CD4-positive, alpha-beta T cell treated with Interferon alpha-2 for 1 hour (primary cell): ENCODE data around the gene ZC3H6.
"Not testable (repeated sequence)": the region's sequence is repeated elsewhere in the genome, so short reads cannot be mapped to it uniquely, and the experiment has no call there.

ENCODE experiments used
- DNase-seq, 2 donors: peaks; one replicate each; pipeline ENCODE4 v3.0.0-alpha.2; 2020 to 2022

ZC3H6 gene

GRCh38 chr2:112332123-112332696 is 56.8 kb downstream of the ZC3H6 start:
- no peak for DNase-seq

DNA sequence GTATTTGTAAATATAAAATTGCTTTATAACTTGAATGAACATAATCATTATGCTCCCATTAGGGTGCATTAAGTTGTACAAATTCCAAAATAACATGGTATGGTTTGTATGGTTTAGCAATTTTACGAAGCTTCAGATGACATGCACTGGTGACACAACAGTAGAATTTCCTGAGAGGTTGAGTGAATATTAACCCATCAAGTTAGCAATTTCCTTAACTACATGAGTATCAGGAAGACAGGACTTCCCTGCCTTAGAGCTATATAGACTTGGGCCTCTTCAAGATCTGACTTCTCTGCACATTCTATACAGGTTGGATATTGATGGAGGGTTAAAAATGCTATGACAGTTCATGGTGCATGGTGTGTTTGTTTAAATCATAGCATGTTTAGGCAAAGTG is 60.2 kb downstream of the ZC3H6 start:
- DNase-seq, result no peak

- no peak for DNase-seq
These were observed 64.6 kb downstream of the ZC3H6 start for GRCh38 chr2:112339986-112340385.

DNA sequence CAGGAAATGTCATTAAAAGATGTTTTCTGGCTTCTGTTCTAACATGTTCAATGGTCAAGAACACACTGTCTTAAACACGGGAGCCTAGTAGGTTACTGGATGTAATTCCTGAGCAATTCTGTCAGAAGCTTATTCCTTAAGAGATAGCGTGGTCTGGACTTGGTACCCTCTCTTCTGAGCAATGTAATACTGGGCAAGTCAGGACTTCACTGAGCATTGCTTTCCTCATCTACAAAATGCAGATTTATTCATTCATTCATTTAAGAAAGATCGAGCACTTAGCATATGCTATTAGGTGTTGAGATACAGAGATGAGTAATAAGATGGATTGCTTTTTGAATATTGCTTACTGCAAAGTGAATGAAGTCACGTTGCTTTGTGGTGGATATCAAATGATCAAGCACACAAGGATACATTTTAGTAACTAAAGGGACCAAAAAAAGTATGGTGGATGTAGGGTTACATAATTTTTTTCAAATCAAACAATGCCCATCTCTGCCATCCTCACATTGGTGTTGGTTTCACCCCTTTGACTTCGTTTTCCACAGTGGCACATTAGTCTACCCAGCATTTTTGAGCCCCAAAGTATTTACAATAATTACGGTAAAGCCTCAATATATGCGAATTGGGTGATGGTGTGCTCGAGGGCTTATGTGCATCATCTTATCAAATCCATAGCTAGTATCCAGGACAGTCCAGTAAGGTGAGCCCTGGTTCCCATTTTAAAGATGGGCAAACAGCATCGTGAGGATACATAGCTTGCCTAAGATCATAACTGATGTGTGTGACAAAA is 65.3 kb downstream of the ZC3H6 start:
- DNase-seq, result no peak

DNA sequence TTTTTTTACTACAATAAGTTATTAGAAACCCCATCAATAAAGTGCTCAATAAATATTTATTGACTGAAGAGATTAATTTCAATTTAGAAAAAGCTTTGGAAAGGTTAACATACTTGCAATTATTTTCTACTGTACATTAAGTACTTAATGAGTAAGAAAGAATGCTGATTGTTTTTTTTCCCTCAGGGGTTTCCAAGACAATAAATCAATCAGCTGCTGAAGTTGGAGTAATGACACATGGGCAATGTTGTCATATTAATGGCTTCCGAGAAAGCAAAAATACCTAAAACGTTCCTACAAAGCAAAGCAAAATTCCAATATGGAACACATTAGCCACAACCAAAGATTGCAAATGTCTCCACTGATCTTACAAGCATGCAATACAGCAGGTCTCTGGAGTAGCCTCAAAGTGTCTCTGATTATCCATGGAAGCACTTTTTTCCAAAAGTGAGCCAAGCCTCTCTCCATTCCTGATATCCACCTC is 66.7 kb downstream of the ZC3H6 start:
- no peak for DNase-seq

- no peak for DNase-seq
These were observed 68.6 kb downstream of the ZC3H6 start for GRCh38 chr2:112343827-112344585.

DNA sequence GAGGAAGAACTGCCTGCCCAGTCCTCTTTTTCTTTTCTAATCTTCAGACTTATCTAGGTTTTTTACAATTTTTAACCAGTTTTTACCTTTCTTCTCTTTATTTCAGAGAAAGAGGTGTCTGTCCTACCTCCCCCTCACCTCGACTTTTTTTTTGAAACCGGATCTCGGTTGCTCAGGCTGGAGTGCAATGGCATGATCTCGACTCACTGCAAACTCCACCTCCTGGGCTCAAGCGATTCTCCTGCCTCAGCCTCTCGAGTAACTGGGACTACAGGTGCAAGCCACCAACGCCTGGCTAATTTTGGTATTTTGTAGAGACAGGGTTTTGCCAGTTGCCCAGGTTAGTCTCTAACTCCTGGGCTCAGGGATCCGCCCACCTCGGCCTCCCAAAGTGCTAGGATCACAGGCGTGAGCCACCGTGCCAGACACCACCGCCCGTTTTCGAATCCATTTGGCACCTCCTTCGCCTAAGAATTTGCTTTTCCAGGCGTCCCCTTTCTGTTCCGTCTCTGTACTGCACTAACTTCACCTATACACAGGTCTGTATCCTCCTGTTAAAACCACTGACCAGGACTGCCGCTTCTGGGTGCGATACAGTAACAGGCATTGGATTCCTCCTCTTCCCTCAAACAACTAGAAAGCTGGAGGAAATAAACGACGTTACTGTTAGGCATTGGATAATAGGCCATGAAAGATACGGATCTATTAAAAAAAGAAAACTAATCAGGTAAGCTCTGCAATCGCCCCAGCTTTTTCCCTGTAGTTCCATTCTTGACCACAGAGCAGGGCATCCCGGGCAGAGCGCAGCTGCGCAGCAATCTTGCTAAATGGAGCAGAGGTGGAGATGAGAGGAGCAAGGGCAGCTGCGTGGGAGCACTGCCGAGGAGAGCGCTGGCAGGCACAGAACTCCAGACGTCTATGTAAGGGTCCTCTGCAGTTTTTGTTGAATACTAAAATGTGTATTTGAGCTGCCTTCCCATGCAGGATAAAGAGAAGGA is 69.9 kb downstream of the ZC3H6 start:
- no peak for DNase-seq

GRCh38 chr2:112352292-112352691 is 76.9 kb downstream of the ZC3H6 start:
- DNase-seq, result not testable (repeated sequence)

DNA sequence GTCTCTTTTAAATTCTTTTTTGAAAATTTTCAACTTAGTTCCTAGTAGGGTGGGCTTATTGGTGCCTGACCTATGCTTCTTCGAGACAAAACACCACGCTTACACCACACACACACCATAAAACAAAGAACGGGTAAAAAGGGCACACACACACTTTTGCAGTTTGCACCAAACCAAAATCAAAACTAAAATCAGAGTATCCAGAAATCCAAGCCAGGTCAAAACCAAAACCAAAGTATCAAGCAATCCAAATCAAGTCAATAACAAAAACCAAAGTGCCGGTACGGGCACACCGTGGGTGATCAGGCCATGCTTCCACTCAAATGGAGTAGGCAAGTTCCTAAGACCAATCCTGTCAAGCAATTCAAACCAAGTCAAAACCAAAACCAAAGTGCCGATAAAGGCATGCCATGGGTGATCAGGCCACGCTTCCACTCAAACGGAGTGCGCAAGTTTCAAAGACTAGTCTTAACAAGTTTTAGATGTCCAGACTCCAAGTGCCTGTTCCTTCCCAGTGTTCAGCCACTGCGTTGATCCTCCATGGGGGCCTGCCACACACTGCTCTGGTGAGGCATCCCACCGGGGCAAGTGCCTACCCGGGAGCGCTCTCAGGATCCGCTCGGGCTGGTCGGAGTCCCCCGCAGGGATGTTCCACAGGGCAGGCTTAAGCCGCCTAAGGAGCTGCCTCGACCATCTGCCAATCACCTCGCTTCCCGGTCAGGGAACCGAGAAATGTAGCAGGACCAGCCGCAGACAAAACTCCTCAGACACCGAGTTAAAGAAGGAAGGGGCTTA is 77.6 kb downstream of the ZC3H6 start:
- DNase-seq, result not testable (repeated sequence)

GRCh38 chr2:112354335-112354734 is 78.9 kb downstream of the ZC3H6 start:
- DNase-seq, result not testable (repeated sequence)

- not testable (repeated sequence) for DNase-seq
These were observed 84.7 kb downstream of the ZC3H6 start for GRCh38 chr2:112360055-112360454.
